Stimulated activated CD4-positive, alpha-beta T cell treated with anti-CD3 and anti-CD28 coated beads, TNF-alpha, amount 100 ng/mL, for 4 hours (primary cell): ENCODE data around the gene NOM1.

ENCODE experiments used
- DNase-seq, 3 experiments: peaks; one replicate each; pipeline ENCODE4 v3.0.0-alpha.2; 2020; ENCODE audit warnings: low read depth in 3 of 3

Gene NOM1

DNA sequence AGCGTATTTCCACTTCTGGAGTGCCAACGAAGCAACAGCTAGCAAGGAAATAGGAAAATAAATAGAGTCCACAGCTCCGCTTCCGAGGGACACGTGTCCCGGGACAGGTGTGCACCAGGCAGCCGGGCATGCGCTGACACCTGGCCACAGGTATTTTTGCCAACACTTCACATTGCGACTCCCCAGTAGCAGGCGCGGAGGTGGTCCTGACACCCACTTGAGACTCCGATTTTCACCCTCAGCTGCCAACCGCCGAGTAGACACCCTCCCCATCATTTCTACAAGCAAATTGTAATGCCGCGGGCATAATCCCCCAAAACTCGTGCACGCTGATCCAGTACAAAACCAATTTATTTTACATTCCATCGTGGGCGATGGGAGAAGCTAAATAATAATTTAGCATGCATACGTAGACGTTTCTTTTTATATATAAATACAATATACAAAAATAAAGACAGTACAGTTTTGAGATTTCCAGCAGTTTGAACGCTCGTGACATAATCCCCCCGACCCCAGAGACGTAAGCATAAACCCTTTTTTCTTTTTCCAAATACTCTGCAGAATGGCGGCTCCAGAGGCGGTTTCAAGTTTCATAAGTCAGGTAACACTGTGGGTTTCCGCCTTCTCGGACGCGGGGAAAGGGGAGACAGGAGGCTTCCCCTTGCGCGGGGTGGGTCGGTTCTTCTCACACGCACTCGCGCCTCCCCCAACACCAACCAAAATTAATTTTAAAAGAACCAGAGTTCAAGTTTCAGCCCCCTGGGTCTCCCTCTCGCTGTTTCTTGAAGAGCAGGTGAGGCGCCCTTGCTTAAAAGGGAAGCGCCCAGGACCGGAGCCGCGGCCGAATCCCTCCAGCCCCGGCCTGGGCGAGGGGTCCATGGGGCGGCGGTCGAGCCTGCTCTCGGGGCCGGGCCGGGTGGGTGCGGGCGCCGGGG is 55.3 kb downstream of the NOM1 start:
- no peak for DNase-seq

DNA sequence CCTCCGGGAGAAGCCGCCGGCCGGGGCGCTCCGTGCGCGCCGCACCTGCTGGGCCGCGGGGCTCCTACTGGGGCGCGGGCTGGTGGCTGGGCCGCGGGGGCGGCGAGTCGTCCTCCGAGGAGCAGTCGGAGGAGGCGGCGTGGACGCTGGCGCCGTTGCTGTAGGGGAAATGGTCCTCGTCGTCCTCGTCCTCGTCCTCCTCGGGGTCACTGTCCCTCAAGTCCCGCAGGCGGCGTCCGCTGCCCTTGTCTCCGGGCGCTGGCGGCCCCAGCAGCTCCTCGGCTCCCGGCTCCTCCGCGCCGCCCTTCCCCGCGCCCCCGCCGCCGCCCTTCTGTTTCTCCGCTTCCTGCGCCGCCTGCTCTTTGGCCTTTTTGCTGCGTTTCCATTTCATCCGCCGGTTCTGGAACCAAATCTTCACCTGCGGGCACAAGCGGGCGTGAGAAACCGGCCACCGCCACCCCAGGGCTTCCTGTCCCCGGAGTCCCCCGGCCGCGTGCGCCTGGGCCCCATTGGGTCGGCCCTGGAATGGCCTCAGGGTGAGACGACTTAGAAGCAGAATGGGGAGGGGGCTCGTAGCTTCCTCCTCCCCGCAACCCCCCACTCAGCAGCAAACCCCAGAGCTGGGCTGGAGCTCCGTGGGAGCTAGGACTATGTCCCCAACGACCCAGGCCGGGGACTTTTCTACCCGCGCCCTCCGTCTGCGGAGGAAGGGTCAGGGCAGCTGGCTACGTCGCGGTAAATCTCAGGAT is 56.1 kb downstream of the NOM1 start:
- no peak for DNase-seq

DNA sequence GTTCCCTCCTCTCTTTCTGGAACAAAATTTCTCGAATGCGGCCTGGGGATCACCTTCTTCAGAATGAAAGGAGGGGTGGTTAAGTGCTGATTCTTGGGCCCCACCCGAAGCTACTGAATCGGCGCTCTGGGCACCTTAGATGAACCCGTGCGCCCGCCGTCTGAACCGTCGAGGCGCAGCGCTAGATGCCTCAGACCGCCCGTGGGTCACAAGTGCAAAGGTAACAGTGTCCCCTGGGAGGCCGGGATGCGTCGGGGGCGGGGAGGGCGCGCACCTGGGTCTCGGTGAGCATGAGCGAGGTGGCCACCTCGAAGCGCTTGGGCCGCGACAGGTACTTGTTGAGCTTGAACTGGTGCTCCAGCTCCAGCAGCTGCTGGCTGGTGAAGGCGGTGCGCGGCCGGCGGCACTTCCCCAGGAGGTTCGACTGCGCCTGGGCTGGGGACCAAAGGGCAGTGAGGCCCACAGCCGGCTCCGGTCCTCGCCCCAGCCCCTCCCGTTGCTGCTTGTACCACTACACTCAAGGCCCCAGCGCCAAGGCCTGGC is 56.8 kb downstream of the NOM1 start:
- no peak for DNase-seq

DNA sequence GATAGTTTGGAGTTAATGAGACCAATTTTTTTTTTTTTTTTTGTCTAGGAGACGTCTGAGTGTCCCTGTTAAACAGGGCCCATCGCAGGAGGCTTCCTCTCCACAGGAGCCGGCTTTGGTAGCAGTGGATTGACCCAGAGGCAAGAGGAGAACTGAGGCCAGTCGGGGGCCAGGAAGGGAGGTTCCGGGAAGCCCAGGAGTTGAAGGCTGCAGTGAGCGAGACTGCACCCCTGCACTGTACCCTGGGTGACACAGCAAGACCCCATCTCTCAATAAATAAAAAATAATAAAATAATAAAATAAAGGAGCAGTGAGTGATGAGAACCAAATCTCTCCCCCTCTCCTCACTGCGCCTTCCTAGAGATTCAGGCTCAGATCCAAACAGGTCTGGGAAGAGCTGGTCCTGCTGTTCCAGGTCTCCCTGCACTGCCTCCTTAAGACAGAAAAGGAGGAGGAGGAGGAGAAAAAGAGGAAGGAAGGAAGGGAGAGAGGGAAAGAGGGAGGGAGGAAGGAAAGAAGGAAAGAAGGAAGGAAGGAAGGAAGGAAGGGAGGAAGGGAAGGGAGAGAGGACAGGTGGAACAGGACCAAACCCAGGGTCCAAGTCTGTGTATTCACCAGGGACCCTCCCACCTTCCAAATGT is 57.4 kb downstream of the NOM1 start:
- no peak for DNase-seq

DNA sequence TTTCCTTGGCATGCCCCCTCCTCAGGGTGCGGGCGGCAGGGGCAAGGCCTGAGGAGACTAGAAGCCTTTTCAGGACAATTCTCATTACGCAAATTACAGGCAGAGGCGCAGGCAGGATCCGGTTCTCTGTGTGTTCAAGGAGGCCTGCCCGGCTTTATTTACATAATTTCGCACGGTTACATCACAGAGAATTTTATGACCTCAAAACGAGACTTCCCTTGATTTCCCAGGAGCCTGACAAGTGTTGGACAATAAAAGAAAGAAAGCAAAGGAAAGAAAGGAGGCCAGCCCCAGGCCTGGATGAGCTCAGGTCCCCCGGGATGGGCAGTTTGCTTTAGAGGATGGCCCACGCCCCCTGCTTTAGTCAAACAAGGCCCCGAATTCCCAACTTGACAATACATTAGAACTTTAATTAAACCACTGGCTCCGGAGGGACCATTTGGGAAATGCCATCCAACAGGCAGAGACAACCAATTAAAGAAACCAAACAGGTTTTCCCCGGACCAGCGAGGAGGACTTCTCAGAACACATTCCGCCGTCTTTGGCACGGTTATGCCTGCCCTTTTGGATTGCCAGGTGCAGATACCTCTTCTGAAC is 58.1 kb downstream of the NOM1 start:
- no peak for DNase-seq

DNA sequence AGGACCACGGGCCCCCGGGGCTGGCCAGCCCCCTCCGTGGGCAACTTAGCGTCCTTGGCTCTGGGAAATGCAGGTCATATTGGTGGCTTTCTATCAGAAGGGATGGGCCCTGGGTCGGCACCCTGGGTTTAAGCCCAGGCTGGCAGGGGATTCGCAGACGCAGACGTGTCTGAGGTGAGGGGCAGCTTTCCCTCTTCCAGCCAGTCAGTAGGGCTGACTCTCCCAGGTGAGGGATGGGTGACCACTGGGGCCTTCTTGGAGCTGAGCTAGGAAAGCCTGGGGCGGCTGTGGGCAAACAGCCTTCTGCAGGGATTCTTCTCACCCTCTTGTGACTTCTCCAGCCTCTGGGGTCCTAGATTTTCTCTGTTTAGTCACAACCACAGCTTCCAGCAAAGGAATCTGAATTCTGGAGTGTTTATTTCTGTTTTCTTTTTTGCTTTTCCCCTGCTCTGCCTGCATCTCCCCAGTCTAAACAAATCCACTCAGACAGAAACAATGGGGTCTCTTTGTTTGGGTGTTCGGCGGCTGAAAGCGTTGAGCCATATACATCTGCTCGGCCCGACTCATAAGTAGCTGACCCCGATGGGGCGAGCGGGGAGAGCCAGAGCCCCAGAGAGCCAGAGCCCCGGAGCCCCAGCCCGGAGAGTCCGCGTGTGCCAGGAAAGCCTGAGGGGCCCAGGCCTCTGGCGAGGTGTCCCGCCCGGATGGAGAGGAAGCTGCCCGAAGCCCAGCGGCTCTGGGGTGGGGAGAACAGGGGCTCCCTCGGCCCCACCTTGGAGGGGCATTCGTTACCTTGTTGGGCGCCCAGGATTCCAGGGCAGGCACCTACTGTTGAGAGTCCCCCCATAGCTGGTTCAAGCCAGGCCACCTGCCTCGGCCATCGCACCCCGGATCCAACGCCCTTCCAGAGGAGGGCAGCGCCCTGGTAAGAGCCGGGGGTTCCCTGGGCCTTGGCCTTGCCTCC is 59.0 kb downstream of the NOM1 start:
- no peak for DNase-seq

DNA sequence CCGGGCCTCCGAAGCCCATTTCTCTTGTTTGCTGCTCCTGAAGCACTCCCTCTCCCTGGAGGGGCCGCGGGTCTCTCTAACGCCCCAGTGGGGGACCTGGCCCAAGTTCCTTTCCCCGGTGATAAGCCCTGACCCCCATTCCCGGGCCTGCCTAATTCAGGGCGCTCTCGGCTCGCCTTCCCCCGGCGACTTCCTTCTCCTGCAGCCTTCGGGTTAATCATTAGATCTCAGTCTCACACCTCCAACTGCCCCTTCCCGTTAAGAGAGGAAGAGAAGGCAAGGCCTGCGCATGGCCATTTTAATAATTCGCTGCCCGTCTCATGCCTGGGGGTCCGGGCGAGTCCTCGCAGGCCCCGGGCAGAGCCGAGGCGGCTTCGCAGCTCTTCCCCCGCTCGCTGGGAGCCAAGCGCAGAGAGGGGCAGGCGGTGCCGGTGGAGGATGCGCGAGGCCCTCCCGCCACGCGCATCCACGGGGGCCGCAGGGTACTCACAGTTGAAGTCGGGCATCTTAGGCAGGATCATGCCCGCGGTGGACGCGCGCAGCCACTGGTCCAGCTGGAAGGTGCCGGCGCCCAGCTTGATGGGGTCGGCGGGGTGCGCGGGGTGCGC is 59.8 kb downstream of the NOM1 start:
- no peak for DNase-seq

DNA sequence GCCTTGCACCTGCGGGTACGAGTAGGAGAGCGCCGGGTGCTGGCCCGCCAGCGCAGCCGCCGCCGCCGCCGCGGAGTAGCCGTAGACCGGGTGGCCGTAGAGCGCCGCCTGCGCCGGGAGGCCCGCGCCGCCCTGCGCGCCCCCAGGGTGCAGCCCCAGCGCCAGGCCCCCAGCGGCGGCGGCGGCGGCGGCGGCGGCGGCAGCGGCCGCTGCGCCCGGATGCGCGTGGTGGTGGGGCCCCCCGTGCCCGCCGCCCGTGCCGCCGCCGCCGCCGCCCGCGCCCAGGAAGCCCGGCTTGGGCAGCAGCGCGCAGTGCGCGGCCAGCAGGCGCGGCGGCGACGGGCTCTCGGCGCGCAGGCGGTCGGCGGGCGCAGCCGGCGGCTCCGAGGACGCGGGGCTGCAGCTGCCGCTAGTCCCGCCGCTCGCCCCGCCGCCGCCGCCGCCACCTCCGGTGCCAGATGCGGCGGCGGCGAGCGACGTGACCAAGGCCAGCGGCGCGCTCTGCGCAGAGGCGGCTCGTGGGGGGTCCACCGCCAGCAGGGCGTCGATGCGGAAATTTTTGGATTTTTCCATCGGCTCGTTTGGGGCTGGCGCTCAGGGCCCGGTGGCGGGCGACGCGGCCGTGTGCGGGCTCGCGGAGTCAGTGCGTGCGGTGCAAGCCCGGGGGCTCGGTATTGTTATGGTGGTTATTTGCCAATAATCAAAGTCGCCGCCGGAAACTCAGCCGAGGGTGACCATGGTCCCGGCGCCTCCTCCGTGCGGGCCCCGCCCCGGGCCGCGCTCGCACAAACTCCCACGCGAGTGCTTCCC is 60.5 kb downstream of the NOM1 start:
- no peak for DNase-seq

DNA sequence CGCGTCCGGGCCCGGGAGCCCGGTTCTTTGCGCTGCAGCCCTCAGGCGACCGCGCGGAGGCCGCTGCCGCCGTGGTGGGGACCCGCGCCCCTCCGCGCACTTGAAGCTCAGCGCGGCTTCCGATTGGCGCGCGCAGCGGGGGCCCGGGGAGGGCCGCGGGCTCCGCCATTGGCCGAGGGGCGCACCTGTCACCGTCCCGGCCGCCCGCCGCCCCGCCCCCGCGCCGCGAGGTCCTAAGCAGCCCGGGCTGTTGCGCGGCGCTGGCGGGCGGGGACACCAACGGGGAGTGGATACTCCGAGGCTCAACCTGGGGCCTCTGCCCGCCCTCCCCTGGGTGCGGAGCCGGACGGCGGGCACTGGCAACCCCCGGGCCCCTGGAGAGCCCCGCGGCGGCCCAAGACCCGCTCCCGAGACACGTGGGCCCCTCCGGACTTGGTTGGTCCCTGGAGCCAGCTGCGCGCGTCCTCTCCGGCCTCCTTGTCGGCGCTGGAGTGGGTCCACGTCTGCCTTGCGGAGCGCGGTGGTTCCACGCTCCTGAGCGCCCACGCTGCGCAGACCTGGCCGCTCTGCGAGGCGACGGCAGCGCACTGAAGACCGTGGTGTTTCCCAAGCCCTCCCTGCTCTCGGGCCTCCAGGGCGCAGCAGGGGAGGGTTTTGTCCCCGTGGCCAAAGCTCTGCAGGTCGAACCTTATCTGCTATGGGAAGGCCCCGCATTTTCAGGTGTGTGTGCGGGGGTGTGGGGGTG is 61.2 kb downstream of the NOM1 start, which contains the start of gene MNX1:
Gene MNX1, minus strand, starts transcription at position 76 of the 745 bp plus-strand sequence. CDS start 313 bp downstream, outside the sequence.
- DNase-seq = no peak

DNA sequence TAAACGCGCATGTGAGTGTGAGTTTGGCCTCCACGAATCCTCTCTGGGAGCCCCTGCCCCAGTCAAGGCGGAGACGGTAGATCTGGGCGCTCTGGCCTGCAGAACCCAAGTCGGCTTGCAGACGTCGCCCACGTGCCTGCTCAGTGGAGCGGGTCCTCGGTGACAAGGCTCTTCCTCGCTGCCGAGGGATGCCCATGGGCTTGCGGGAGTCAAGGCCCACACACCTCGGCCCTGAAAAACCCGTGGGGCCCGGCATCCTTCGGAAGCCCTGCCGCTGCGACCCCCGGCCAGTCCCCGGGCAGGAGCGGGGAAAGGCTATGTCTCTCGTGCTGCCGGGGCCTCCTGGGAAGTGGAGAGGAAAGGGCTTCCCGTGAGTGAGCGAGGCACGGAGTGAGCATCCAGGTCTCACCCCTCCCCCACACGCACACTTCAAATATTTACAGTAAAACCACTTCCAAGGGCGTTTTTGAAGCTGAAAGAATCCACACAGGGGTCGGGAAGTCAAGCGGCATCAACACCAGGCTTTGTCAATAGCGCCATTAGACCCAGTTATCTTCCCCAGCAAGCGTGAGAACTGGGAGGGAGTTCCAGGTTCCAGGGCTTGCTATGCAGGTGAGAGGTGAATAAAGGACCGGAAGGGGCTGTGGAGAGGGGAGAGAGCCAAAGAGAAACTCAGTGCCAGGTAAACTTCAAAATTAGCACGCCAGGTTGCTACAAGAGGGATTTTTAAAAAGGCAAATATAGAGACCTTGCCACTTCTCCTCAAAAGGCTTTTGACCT is 62.0 kb downstream of the NOM1 start:
- no peak for DNase-seq

DNA sequence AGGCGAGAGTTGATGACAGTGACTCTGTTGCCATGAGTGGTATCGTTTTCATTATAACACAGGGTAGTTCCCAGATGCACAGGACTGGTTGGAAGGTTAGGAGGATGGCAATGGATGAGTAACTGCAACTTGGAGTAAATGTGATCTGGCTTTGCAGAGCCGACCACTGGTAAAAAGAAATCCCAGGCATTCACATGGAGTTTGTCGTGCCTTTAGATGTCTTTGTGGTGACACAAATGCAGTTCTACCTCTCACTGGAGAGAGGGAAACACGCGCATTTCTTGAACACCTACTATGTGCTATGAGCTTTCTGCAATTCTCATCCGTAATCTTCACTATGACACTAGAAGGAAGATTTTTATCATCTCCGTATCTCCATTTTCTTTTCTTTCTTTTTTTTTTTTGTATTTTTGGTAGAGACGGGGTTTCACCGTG is 62.6 kb downstream of the NOM1 start:
- no peak for DNase-seq

DNA sequence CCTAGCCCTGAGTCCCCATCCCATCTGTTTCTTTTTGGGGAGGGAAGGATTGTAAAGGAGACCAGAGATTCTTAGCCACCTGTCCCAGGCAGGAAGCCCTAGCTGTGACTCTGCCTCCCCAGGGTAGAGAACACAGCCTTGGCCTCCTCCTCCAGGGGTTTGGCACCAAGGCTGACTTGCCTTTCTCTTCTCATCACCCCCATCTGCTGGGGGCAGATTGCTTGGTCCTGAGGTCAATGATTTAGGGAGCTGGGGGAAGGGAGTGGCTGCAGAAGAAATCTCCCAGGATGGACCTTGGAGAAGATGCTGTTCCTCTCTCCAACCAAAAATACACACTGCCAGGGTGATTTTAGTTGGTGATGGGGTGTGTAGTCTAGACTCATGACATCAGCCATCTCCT is 63.6 kb downstream of the NOM1 start:
- no peak for DNase-seq

DNA sequence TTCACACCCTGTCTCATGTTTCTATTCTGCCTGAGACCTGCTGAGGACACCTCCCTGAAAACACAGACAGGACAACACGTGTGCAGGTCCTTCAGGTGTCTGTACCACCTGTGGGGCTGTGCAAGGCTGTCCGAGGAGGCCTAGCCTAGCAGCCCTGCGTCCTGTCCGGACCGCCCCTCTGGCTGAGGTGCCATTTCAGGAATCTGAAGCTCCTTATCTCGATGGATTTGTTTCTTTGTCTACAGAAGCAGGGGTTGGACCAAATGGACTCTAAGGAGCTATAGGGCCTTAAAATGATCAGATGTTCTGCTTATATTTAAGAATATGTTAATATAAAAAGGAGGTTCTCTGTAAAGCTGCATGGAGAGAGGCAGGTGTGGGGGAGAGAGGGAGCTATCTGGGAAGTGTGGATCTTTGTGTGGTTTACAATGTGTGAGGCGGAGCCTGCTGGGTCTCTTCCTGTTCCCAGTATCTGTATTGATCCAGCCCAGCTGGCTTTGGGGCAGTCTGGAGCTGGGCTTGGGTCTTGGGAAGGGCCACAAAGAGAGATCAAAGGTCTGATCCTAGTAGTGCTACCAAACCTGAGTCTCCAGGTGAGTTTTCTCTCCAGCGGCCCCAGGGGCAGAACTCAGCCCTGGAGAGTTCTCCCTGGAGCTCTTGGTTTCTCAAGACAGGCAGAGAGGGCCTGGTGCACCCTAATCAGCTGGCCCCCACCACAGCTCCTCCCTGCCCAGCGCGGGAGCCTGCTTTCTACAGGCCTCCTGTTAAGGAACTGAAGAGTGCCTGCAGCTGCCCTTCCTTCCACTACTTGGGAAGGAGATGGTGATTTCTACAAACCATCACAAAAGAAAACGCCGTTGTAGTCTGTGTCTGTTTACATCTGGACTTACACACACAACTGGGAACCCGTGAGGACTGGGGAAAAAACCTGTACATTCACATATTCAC is 64.4 kb downstream of the NOM1 start:
- DNase-seq = no peak

DNA sequence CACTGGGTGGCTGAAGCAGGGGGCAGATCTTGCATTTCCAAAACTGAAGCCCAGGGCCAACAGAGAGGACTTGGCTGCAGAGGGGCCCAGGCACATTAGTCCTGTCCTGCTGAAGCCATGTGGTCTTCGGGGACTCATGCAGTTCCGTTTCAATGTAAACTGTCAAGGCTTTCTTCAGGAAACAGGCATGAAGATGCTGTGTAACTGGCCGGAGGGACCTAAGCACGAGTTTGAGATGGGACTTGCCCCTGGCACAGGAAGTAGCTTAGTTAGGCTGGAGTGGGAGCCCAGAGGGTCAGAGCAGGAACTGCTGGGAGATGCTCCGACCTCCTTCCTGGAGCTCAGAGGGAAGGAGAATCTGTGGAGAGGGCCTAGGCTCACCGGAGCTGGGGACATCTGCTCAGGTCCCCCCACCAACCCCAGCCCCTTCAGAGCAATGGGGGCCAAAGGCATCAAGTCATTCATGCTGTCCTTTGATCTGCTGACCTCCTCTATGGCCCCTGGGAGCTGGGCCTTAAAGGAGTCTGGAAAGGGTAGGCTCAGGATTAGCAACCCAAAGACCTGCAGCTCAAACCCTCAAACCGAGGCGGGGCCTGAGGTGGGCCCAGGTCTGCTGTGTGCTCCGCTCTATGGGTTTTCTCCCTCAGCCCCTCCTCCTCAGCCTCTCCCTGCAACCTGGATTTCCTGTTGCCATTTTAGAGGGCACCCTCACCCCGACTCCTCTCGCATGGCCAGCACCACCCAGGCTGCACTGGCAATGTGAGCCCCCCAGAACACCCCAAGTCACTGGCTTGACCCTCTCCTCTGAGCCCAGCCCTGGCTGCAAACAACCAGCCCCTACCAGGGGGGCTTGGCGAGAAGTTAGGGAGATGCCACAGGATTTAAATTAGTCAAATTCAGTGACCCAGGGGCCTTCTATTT is 65.4 kb downstream of the NOM1 start:
- DNase-seq = no peak

DNA sequence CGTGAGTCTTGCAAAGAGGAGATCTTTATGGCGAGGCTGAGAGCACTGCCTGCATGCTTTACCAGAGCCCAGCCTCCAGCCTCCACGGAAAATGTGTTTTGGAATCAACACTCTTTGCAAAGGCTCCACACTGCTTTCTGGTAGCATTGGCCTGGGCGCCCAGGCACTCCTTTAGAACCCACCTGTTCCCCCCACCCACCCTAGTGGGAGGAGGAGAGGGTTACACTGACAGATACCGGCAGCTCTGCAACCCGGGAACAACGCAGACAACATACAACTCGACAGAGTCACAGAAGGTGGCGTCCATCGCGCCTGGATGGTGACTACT is 66.5 kb downstream of the NOM1 start:
- DNase-seq = no peak
